HS-5 (cell line): ENCODE data around the gene SMIM38.

Experiments used
- DNase-seq: peaks from one replicate; pipeline ENCODE4 v3.0.0-alpha.2; 2012; ENCODE audit warnings: low read depth

Gene SMIM38

GRCh38 chr11:69155302-69156234 is at the start of gene SMIM38:
Gene SMIM38 (plus strand): TSS chr11:69155935. CDS start chr11:69157847, 1,912 bp downstream.
- no peak for DNase-seq

- no peak for DNase-seq
Measured at GRCh38 chr11:69106031-69106811, 49.5 kb upstream of the SMIM38 start.

- DNase-seq: no peak
Measured at GRCh38 chr11:69107413-69107812, 48.3 kb upstream of the SMIM38 start.

- no peak for DNase-seq
Measured at GRCh38 chr11:69108030-69108429, 47.7 kb upstream of the SMIM38 start.

GRCh38 chr11:69108559-69108958 is 47.2 kb upstream of the SMIM38 start:
- DNase-seq: no peak

- DNase-seq: no peak
Measured at GRCh38 chr11:69109101-69109500, 46.6 kb upstream of the SMIM38 start.

- DNase-seq: no peak
Measured at GRCh38 chr11:69110451-69110850, 45.3 kb upstream of the SMIM38 start.

- DNase-seq: no peak
Measured at GRCh38 chr11:69111624-69112542, 43.9 kb upstream of the SMIM38 start.

GRCh38 chr11:69113226-69113625 is 42.5 kb upstream of the SMIM38 start:
- no peak for DNase-seq

- no peak for DNase-seq
Measured at GRCh38 chr11:69113646-69114340, 41.9 kb upstream of the SMIM38 start.

- DNase-seq: no peak
Measured at GRCh38 chr11:69114362-69114761, 41.4 kb upstream of the SMIM38 start.

- DNase-seq: no peak
Measured at GRCh38 chr11:69114811-69115523, 40.8 kb upstream of the SMIM38 start.

GRCh38 chr11:69115586-69116560 is 39.9 kb upstream of the SMIM38 start:
- DNase-seq: no peak

GRCh38 chr11:69116671-69117070 is 39.1 kb upstream of the SMIM38 start:
- DNase-seq: no peak

GRCh38 chr11:69119190-69119589 is 36.5 kb upstream of the SMIM38 start:
- DNase-seq: no peak

GRCh38 chr11:69120096-69120875 is 35.4 kb upstream of the SMIM38 start:
- no peak for DNase-seq

GRCh38 chr11:69121021-69121420 is 34.7 kb upstream of the SMIM38 start:
- DNase-seq: no peak

- no peak for DNase-seq
Measured at GRCh38 chr11:69121621-69122325, 34.0 kb upstream of the SMIM38 start.
